H1 (cell line): Measurements from ENCODE around the gene LENG1. TPM values are rescaled to one million over a fixed set of nuclear protein-coding genes. Genes with fewer than 3 reads are reported as not detected.

Experiments
- SP2 ChIP-seq: IDR thresholded peaks from 2 replicates; pipeline ENCODE4 v1.6.1; 2012; ENCODE audit warnings: mild to moderate bottlenecking, low read length, inconsistent platforms
- polyA plus RNA-seq, 7 experiments: library from polyadenylated mRNA; depleted of rRNA in 3 of 7; stranded (reverse) in 5 of 7; unstranded in 2 of 7; fragments of >200 nt in 5 of 7; fragments of 200-250 nt in 2 of 7; gene quantifications; 1 replicate in 5 of 7; 2 replicates in 1 of 7; 4 replicates in 1 of 7; pipeline versions ENCODE4 v1.2.1 to v1.2.3, GENCODE V29; 2011 to 2013; ENCODE audit warnings: missing spikeins in 2 of 7, mixed read lengths in 2 of 7
- total RNA-seq: library from RNA; stranded (reverse); fragmentation: NEBNext Ultra II Directional; extraction: Animal tissue kit (Norgen Biotek cat#: 25700); gene quantifications from 2 replicates; pipeline ENCODE4 v1.2.1, GENCODE V29; 2021

The LENG1 gene
- total and polyA plus RNA-seq, 2 of the 8 experiments (the other 6 are each of a cell fraction or from before 2014, with no cell fraction given): 1.2 to 4.4 TPM

GRCh38 chr19:54128441-54128725 lies 31.1 kb downstream of the LENG1 start (continued):
- no peak for TF ChIP-seq SP2
